GM19455 (cell line): ENCODE data around the gene DYDC2.

ENCODE experiments used
- ATAC-seq: cut with Tn5 transposase; IDR thresholded peaks from one replicate; pipeline ENCODE4 v1.9.1; 2021; ENCODE audit not compliant: unreplicated experiment

The DYDC2 gene

GRCh38 chr10:80365510-80365909 lies 8.9 kb downstream of the DYDC2 start:
- no peak for ATAC-seq

DNA sequence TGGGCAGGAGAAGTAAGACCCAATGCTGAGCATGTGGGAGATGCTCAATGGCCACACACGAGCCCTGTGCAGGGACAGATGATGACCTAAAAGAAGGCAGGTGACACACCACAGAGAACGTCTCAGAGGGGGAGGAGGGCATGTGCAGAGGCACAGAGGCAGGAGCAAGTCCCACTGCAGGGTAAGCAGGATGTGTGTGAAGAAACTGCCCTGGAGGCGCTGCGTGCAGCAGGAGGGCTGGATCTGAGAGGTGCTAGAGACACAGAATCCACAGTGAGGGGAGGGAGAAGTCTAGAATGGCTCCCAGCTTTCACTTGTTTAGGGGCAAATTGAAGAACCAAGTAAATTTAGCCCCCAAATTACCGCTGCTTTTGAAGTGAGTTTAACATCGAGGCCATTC lies 14.9 kb downstream of the DYDC2 start:
- no peak for ATAC-seq

DNA sequence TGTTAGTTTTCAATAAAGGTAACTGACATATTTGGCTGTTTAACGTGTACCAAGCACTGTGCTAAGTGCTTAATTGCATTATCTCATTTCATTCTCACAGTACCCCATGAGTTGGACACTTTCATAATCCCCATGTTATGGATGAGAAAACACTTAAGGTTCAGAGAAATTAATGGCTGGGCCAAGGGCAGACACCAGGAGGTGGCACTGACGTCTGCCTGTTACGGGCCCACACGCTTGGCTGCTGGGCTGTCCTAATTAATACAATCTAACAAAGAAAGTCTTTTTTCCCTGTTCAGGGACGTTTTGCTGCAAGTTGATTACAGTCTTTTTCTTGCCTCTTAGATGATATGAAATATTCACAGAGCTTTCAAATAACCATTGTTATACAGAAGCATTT lies 16.1 kb downstream of the DYDC2 start:
- ATAC-seq = no peak

DNA sequence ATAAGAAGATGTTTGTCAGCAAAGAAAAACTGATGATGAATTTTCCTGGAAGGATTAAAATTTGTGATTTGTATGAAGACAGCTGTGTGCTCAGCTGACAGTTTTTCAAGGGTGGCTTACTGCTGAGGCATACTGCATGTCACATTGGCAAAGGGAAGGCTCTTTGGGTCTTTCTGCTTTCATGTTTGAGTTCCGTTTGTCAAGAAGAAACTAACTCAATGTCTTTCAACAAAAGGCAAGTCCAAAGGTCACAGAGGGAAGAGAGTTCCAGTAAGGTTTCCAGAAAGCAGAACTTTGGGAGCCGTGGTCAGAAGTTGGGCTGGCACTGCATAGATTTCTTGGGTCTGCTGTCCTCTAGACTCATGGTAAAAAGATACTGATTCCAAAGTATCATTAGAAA lies 16.9 kb downstream of the DYDC2 start:
- ATAC-seq = no peak

DNA sequence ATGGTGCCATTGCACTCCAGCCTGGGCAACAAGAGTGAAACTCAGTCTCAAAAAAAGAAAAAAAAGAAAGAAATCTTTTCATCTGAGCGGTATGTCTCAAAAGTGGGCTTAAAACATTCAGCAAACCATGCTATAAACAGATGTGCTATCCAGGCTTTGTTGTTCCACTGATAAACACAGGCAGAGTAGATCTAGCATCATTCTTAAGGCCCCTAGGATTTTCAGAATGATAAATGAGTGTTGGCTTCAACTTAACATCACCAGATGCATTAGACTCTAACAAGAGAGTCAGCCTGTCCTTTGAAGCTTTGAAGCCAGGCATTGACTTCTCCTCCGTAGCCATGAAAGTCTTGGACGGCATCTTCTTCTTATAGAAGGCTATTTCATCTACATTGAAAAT lies 23.1 kb downstream of the DYDC2 start:
- no peak for ATAC-seq

- ATAC-seq = no peak
These were observed 23.6 kb downstream of the DYDC2 start for GRCh38 chr10:80380185-80380584.

- peak; percentile 76 for ATAC-seq
These were observed 26.4 kb downstream of the DYDC2 start for GRCh38 chr10:80382989-80383388.

DNA sequence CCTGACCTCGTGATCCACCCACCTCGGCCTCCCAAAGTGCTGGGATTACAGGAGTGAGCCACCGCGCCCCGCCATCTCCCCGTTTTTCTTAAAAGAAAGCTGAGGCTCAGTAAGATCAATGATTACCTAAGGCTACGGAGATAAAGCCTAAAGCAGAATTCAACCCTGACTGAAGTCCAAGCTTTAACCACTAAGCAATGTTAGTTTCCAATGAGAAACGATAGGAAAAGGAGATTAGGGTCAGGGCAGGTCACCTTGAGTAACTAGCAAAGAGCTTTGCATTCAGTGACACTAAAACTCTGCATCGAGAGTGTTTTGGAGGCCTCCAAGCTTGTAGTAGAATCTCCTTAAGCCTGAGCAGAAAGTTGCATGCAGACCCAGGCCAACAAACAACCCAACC lies 34.2 kb downstream of the DYDC2 start:
- no peak for ATAC-seq

DNA sequence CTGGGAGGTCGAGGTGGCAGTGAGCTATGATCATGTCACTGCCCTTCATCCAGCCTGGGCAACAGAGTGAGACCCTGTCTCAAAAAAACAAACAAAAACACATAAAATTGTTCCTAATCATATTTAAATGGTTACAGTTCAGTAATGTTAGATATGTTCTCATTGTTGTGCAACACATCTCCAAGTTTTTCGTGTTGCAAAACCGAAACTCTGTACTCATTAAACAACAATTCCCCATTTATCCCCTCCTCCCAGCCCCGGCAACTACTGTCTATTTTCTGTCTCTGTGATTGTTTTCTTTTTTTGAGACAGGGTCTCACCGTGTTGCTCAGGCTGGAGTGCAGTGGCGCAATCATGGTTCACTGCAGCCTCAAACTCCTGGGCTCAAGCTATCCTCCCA lies 35.7 kb downstream of the DYDC2 start:
- no peak for ATAC-seq

DNA sequence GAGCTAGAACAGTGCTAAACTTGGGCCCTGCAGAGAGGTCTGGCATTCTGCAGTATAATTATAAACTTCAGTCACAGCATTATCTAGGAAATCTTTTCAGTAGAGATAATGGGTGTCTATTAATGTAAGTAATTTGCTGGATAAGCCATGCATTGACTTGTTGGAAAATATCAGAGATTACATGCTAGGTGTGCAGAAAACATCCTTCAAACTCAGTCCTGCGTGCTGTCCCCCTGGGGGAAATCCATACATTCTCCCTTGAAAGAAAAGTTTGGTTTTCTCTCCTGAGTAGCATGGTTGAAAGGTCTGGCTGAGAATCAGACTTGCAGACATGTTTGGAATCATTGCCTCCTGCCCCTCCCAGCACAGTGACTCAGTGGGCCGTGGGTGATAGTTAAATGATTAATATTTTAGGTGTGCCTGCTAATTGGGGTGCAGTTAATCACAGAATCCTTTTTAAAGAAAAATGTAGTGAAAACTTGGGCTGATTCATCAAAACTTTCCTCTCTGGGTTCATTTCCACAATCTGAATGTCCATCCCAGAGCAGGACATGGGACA lies 37.9 kb downstream of the DYDC2 start:
- ATAC-seq = no peak

DNA sequence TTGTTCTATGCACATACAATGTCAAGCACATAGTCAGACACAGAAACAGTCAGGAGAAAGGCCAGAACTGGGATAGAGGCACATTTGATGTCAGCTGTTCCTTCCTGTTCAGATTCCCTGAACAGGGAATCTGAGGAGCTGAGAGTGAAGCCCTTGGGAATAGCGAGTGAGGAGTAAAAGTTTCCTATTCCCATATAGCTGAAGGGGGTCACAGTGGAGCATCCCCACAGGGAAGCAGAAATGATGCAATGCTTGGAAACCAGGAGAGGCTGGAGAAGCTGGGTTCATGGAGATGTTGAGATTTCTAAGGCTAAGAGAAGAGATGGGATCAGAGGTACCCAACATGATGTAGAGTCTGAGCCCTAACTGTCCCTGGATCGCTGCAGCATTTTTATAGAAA lies 40.4 kb downstream of the DYDC2 start:
- ATAC-seq = no peak

- no peak for ATAC-seq
These were observed 43.7 kb downstream of the DYDC2 start for GRCh38 chr10:80400136-80400804.

DNA sequence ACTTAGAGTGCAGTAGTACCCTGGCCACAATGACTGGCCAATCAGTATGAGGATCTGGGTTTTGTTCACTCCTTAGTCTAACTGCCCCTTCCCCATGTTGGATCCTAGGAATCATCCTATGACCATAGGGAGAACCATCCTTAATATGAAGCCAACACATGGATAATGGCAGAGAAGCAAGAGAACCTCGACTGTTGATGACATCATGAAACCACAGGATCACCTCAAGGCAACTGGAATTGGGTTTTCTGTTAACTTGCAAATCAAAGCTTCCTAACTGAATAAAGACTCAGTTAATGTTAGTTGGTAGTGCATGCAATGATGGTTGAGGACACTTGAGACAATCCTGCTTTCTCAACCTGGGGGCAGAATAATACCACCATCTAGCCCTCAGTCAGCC lies 48.5 kb downstream of the DYDC2 start:
- ATAC-seq = no peak

GRCh38 chr10:80405626-80406025 lies 49.0 kb downstream of the DYDC2 start:
- no peak for ATAC-seq

DNA sequence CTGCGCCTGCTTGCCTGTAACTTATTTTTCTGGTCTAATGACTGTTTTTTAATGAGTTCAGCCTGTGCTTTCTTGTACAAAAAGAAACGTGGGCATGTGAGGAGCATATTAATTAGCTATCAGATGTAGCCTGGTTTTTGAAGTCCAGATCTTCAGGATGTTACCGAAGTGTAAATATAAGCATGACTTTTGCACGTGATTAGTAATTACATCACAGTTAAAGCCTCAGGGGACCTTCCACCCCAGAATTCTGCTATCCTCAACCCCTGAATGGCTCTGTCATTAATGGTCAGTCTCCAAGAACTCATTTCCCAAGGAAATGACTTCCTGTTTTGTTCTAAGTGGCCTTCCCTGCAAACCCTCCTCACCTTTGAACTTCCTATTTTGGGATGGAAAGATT lies 49.6 kb downstream of the DYDC2 start:
- ATAC-seq = no peak

DNA sequence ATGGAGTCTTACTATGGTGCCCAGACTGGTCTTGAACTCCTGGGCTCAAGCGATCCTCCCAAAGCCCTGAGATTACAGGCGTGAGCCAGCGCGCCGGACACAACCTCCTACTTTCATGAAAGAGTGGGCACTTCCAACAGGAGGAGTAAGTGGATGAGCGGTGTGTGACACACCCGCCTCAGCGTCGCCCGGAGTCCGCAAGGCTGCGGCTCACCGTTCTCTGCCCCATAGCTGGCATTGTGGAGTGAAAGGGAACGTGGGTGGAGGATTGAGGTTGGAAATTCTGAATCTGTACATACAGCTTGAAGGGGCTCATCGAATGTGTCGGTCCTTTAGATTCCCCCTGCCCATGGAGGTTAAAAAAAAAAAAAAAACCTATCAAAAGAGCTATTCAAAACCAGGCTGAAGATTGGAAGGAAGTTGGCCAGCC lies 51.2 kb downstream of the DYDC2 start:
- ATAC-seq = peak; percentile 28

- peak; percentile 98 for ATAC-seq
These were observed 51.9 kb downstream of the DYDC2 start, which contains the start of gene PRXL2A for GRCh38 chr10:80408242-80409101. Gene PRXL2A, plus strand, starts transcription at chr10:80408551. Its CDS starts 11,917 bp downstream, at chr10:80420468.

GRCh38 chr10:80409121-80409520 lies 52.5 kb downstream of the DYDC2 start:
- ATAC-seq = no peak

DNA sequence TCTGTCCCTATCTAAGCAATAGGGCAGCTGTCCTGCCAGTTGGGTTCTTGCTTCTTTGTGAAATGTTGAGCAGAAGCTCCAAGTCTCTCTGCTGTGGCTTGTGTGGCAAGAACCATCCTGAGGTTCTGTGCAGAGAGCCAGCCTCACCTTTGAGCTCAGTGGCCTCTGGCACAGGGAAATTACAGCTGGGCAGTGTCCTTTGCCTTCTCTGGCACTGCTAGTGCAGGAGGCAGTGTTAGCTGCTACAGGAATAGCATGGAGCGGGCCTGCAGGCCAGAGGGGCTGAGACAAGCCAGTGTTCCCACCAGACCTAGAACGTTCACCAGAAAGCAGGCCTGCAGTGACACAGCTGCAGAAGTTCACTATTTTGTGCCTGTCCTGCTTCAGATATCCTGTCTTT lies 53.5 kb downstream of the DYDC2 start:
- ATAC-seq = no peak

DNA sequence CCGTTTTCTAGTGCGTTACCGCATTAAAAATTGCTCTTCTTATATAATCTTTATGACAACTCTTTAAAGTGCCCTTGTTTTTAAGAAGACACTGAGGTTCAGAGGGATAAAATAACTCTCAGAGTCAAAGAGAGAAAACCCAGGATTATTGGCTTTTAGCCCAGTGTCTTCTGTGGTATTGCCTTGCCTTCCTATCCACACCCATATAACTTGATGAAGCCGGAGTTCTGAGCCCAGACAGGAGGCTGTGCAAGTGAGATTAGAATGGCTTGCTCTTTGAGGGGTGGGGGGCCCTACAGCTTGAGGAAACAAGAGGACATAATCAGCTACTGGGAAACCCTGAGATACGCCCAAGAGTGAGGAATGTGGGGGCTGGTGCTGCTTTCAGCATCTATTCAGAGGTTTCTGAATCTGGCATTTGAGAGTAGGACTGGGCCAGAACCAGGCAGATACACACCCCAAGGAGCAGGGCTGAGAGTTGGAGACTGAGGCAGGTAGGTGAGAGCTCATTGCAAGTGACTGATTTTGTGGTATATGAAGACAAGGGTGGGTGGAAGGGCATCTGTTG lies 54.1 kb downstream of the DYDC2 start:
- ATAC-seq = no peak

- no peak for ATAC-seq
These were observed 54.7 kb downstream of the DYDC2 start for GRCh38 chr10:80411267-80411668.
